Kidney tubule cell (primary cell): ENCODE data around the gene HS3ST5.
"Not testable (repeated sequence)": the region's sequence is repeated elsewhere in the genome, so short reads cannot be mapped to it uniquely, and the experiment has no call there.

ENCODE experiments used
- DNase-seq: peaks from one replicate; pipeline ENCODE4 v3.0.0-alpha.2; 2018; ENCODE audit warnings: low spot score

Gene HS3ST5

DNA sequence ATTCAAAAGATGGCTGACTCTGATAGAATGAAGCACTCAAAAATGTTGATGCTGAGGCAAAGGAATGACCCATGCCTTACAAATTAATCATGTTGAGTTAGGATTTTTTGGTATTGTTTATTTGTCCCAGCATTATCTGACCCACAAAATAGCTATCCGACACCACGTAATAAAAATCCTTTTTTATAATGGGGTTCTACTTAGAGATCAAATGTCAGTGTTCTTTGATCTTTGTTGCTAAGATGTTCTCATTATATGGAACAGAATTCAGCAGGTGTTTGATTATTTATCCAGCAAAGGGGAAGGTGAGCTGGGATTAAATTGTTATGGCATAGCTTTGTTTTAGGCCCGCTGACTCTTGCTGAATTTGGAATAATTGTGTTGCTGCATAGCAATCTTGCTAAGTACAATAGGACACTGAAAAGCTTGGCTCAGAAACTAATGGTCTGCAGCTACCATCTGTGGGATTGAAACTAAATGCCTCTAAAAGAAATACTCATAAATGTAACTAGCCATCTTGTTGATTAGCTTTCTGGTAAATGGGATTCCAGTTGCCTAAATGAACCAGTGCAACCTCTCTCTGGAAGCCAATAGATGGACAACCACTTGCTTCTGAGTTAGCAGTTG lies 191.6 kb downstream of the HS3ST5 start:
- no peak for DNase-seq

DNA sequence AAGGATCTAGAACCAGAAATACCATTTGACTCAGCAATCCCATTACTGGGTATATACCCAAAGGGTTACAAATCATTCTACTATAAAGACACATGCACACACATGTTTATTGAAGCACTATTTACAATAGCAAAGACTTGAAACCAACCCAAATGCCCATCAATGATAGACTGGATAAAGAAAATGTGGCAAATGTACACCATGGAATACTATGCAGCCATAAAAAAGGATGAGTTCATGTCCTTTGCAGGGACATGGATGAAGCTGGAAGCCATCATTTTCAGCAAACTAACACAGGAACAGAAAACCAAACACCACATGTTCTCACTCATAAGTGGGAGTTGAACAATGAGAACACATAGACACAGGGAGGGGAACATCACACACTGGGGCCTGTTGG lies 193.6 kb downstream of the HS3ST5 start:
- not testable (repeated sequence) for DNase-seq

DNA sequence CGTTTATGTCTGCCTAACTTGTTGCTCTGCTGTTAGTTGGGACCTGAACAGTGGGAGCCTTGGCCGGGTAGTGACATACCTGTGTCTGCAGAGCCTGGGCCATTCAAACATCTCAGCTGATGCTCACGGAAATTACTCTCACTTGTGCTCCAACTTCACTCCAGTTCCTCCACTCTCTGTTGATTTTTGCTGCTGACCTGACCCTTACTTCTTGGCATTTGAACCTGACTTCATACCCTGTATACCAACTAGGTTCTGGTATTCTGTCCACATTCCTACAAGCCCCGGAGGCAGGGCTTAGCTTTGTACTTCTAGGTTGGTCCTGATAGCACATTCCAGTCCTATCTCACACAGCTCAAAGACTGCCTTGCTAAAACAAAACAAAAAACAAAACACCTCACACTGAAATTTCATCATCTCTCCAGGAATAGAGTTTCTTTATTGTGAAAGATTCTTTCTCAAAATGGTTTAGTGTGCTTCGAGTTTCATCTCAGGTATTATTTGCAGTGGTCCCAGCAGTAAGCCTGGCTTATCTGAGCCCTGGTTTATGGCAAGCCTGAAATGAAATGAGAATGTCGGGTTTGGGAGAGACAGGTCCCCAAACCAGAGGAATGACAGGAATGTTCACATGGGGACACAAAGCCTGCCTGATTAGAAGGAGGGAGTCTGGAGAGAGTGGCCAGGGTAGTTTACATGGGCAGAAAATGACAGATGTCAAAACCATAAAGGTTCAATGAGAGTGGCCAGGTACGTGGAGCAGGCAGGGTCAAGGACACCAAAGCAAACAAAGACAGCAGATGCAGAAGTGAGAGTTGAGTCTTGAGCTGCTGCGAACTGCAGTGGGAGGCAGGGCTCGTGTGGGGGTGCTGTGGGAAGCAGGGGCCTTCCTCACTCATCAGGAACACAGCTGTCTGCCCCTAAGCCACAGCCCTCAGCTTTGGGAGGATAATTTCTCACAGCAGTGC lies 197.7 kb downstream of the HS3ST5 start:
- no peak for DNase-seq

GRCh38 chr6:114142258-114142657 lies 200.6 kb downstream of the HS3ST5 start:
- no peak for DNase-seq

GRCh38 chr6:114140416-114140815 lies 202.4 kb downstream of the HS3ST5 start:
- DNase-seq = no peak

- no peak for DNase-seq
Observed at GRCh38 chr6:114138577-114139248, 204.1 kb downstream of the HS3ST5 start.

GRCh38 chr6:114135363-114135971 lies 207.4 kb downstream of the HS3ST5 start:
- DNase-seq = no peak

- no peak for DNase-seq
Observed at GRCh38 chr6:114133816-114134215, 209.0 kb downstream of the HS3ST5 start.

GRCh38 chr6:114131945-114132344 lies 210.9 kb downstream of the HS3ST5 start:
- DNase-seq = no peak

GRCh38 chr6:114125576-114125975 lies 217.2 kb downstream of the HS3ST5 start:
- no peak for DNase-seq

DNA sequence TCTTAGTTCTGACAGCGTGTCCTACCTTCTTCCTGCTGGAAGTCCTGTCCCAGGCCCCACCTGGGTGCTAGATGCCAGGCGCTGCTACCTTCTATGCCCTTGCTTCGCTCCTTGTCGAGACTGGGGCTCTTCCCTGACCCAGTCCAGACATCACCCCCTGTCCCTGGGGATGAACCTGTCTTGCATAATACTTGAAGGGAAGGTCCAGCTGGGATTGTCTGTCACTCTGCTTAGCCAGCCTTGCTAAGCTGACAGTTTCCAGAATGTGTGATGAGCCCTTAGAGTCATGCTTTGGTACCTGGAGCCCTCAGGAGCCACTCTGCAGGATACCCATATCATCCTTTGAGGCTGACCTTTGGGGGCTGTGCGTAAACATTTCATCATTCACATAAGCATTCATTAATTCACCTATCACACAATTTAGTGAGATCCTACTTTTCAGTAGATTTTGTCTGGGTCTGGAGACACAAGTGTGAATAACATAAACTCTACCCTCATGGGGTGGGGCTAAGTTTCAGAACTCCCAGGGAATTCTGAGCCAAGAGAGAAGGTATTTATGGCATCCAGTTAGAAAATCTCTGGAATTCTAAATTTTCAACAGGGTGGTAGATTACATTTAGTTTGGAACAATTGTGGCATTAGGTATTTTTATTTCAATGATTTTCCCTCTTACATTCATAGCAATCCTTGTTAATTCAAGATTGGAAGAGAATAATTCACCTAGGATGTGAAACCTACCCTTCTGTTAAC lies 220.7 kb downstream of the HS3ST5 start:
- no peak for DNase-seq

GRCh38 chr6:114119056-114119455 lies 223.8 kb downstream of the HS3ST5 start:
- DNase-seq = no peak

DNA sequence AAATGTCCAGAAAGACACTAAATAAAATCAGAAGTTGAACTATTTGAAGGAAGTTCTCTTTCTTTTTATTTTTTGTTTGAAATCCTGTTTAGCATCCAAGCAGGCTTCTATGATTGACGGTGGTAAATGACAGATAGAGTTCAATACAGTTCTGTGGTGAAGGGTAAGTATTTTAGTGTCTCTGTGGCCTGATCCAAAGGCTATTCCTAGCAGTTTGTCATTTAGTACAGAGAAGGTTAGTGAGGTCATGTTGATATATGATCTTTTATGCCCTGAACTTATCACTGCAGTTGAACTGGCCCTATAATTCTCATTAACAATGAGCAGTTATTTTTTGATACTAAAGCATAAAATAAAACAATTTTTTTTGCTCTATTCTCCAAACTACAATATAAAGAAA lies 227.2 kb downstream of the HS3ST5 start:
- no peak for DNase-seq

- DNase-seq = peak; percentile 75
Observed at GRCh38 chr6:114108119-114109002, 234.5 kb downstream of the HS3ST5 start.

DNA sequence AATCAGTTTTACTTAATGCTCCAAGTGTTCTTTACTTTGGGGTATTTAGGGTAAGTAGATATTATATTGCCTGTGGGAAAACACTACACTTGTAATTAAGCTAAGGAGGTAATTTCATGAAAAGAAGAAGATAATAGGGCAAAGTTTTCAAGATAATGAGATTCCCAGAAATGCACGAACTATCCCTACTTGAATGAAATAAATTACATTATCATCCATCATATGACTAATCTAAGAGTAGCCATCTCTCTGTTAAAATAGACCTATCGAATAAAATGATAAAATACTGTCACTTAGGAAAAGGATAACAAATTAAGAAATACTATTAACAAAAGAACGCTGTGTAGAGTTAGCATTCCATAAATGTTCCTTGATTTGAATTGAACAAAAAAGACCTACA lies 236.8 kb downstream of the HS3ST5 start:
- DNase-seq = no peak

DNA sequence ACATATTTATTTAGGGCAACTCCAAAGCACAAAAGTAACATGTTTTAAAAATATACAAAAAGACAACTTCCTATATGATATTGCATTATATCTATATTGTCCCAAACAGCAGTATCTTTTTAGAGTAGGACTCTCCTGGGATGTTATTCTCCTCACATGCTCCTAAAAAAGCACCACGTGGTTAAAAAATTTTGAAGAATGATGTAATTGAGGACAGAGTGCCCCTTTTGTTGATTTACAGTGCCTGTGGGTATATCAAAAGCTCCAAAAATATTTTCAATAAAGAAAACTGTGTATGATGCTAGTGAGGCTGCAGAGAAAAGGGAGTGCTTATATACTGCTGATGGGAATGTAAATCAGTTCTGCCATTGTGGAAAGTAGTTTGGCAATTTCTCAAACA lies 241.6 kb downstream of the HS3ST5 start:
- DNase-seq = no peak

DNA sequence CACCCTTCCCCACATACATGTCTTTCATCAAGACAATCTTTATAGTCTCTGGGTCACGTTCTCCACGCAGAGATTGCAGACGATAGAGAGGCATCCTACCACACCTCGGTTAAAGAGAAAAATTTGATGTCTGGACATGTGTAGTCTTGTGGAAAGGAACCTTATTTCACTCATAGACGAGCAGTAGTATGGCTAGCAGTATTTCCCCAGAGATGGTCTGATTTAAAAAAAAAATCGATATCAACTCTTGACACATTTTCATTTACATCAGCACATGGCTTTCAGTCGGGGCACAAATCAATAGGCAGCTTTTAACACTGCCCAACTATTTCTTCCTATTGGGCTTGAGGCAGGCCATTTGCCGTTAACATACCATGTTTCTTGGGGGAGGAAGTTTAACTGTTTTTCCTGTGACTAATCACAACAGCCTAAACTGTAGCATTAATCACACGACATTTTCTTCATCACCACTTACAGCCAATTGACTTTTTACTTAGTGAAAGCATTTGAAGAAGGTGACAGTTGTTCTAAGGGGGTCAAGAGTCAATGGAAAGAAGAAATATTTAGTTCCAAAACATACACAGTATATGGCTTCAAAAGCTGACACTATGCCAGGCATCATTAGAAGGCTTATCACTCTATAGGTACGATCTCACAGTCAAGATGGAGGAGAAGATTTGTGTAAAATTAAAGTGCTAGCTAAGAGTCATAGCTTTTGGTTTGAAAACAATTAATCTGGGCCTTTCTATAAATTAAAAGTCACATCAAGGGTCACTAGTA lies 242.4 kb downstream of the HS3ST5 start:
- DNase-seq = peak; percentile 11

GRCh38 chr6:114096561-114097172 lies 246.2 kb downstream of the HS3ST5 start:
- peak; percentile 51 for DNase-seq

DNA sequence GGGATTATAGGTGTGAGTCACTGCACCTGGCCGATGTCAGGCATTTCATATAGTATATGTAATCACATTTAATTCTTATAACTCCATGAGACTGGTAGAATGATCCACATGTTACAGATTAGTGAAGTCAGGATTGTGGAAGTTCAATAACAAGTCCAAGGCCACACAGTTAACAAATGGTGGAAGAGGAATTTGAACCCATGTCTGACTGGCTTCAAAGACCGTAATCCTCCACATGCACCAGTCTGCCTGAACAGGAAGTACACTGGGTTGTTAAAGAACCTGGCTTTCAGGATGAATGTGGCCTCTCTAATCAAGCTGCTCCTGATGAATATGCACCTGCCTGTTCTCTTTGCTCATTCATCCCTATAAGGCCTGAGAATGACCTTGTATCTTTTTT lies 249.9 kb downstream of the HS3ST5 start:
- no peak for DNase-seq
